GM10248 (cell line): Measurements from ENCODE around the gene ZFAND5.
A peak's percentile ranks its signal among the peaks of the same experiment; 100 is the strongest.

Source experiments
- CTCF ChIA-PET: fragments of 300-600 bp; sonication (Branson Sonifier 250); formaldehyde crosslinking; extraction: SDS; loops from one replicate; lab custom pipeline; 2021; ENCODE audit warnings: antibody characterized with exemption; lab: Yijun Ruan, JAX
- POLR2A ChIA-PET: fragments of 350-650 bp; sonication (Branson Sonifier 250); formaldehyde crosslinking; extraction: SDS; loops from one replicate; lab custom pipeline; 2020; ENCODE audit warnings: antibody characterized with exemption; lab: Yijun Ruan, JAX
- DNase-seq: peaks from one replicate; pipeline ENCODE4 v3.0.0; 2012; ENCODE audit errors: extremely low spot score
- TF ChIP-seq, protein P1 (sequence below): IDR thresholded peaks from 2 replicates; pipeline ENCODE4 v1.5.1; 2012; ENCODE audit warnings: mild to moderate bottlenecking, low read depth; ENCODE audit errors: extremely low read depth, missing control alignments, control extremely low read depth

Gene ZFAND5

DNA sequence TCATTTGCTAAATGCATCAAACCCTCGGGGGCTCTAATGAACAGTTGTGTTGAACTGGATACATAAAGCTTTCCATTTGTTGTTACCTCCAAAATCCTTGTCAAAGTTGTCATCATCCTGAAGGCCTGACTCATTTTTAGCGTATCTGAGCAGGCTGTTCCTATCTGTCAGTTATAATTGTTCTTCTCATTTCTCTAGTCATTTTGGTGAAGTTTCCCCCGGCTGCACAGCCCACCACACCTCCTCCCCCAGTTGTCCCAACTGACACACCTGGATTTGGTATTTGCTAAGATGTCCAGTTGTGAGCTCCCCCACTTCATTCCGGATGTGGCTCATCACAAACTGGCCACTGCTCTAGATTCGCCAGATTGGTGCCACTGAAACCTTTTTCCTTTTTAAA is 27.7 kb downstream of the ZFAND5 start:
- POLR2A ChIA-PET, result no interaction called here
- TF ChIP-seq, protein P1, sequence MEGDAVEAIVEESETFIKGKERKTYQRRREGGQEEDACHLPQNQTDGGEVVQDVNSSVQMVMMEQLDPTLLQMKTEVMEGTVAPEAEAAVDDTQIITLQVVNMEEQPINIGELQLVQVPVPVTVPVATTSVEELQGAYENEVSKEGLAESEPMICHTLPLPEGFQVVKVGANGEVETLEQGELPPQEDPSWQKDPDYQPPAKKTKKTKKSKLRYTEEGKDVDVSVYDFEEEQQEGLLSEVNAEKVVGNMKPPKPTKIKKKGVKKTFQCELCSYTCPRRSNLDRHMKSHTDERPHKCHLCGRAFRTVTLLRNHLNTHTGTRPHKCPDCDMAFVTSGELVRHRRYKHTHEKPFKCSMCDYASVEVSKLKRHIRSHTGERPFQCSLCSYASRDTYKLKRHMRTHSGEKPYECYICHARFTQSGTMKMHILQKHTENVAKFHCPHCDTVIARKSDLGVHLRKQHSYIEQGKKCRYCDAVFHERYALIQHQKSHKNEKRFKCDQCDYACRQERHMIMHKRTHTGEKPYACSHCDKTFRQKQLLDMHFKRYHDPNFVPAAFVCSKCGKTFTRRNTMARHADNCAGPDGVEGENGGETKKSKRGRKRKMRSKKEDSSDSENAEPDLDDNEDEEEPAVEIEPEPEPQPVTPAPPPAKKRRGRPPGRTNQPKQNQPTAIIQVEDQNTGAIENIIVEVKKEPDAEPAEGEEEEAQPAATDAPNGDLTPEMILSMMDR, result no peak
- DNase-seq, result no peak
- CTCF ChIA-PET, result interaction anchor here (0.9 to 1.4 kb wide), 3 partner anchors 9 to 57 kb away, joined by 3 read pairs; no protein-coding TSS in a partner anchor

DNA sequence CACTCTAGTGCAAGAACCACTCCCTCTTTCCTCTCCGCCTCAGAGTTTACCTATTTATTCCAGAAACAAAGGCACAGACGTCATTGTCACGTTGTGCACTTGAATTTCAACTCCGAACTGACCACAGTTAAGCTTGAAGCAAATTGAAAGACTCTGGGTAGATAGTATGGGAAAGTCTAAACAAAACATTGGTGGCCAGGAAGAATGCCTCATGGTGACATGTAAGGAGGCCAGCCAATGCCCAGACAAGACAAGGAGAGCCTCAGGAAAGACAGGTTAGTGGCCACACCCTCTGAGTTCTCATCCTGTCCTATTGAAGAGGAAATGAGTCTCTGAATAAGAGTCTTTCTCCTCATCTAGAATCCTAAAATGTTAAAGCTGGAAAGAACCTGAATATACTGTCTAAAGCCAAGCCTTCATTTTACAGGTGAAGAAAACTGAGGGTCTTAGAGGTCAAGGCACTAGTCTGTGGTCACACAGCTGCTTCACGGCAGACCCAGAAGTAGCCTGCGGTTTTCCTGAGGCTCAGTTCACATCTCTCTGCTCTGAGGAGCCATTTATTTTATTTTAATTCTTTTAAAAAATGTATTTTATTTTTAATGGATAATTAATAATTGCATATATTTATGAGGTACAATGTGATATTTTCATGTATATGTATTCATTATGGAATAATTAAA is 30.2 kb downstream of the ZFAND5 start:
- CTCF ChIA-PET, result interaction anchor here (1.2 to 2.8 kb wide), 3 partner anchors 8 to 54 kb away, joined by 3 to 10 read pairs (median 3); no protein-coding TSS in a partner anchor
- POLR2A ChIA-PET, result no interaction called here
- DNase-seq, result no peak
- TF ChIP-seq, protein P1, result no peak

DNA sequence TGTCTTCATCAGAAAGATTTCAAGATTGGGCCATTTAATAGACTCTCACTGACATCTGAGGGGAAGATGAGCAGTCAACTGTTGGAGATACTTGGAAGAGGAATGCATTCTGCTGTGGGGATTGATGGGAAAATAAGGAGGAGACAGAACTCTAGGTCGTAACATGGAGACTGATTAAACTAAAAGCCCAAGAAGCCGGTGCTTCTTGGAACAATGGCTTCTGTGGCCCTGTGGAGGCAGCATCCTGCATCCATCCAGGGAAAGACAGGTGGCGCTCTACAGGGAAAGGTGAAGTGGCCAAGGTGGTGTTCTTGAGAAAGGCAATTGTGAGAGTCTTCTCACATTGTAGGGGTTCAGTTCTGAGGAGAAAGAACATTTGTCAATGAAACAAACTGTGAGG is 31.3 kb downstream of the ZFAND5 start:
- no peak for DNase-seq
- CTCF ChIA-PET, result interaction anchor here (0.9 to 2.8 kb wide), 6 partner anchors 9 to 493 kb away, joined by 3 to 10 read pairs (median 3); no protein-coding TSS in a partner anchor
- TF ChIP-seq, protein P1, result peak; percentile 13
- POLR2A ChIA-PET, result no interaction called here

DNA sequence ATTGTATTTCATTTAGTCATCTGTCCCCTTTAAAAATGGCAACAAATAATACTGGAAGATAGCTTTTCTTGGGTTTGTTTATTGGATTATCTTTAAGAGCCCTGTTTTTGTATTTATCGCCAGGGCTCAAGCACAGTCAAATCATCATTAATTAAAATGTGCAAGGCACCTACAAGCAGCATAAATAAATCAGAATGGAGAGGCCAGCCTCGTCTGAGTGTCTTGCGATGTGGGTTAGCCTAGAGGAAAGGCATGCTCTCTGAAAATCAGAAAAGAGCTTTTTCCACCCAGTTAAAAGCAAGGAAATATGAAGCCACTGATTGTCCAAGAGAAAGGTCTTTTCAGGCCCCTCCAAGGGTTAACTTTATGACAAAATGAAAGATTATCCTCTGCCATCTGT is 31.8 kb downstream of the ZFAND5 start:
- ChIA-PET POLR2A (no interaction called here), CTCF (interaction anchor here (0.9 to 2.8 kb wide), 5 partner anchors 11 to 493 kb away, joined by 3 to 10 read pairs (median 3); no protein-coding TSS in a partner anchor)
- TF ChIP-seq, protein P1, result no peak
- DNase-seq, result no peak

DNA sequence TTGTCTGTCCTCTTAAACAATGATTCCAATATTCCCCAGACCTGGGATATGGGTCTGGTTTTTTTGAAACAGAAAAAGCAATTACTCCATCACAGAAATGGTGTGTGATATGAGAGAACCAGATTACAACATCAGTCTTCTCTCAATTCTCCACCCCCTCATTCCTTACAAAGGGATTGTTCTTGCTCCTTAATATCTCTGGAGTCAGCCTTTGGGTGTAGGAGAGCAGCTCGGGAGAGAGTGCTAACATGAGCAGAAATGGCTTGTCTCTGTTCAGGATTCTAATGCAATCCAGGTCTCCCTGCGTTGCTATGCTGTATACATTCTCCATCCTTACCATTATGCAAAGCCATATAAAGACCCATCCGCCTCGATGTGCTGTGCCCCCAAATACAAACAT is 32.7 kb downstream of the ZFAND5 start:
- DNase-seq, result no peak
- ChIA-PET POLR2A (no interaction called here), CTCF (no interaction called here)
- TF ChIP-seq, protein P1, result no peak

DNA sequence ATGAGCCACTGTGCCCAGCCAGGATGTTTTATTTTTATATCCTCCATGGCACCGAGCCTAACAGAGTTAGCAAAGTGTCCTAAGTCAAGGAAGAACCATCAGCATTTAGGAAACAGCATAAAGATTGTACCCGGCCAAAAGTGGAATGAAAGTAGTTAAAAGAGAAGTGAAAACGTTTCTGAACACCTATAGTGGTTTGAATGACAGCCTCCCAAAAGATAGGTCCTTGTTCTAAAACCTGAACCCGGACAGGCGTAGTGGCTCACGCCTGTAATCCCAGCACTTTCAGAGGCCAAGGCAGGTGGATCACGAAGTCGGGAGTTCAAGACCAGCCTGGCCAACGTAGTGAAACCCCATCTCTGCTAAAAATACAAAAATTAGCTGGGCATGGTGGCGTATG is 37.4 kb downstream of the ZFAND5 start:
- CTCF ChIA-PET, result interaction anchor here (1.1 kb wide), 1 partner anchor 265 kb away, joined by 3 read pairs; no protein-coding TSS in a partner anchor
- POLR2A ChIA-PET, result no interaction called here
- DNase-seq, result peak; percentile 29
- TF ChIP-seq, protein P1, result no peak
